ENCODE results near the gene GPR12. TPM values are rescaled to one million over a fixed set of nuclear protein-coding genes. Genes with fewer than 3 reads are reported as not detected.
A peak's percentile ranks its signal among the peaks of the same experiment; 100 is the strongest.

The GPR12 gene
- total and polyA plus RNA-seq, 2 experiments from 2014 or later = 0.13 TPM; not detected in 1

DNA sequence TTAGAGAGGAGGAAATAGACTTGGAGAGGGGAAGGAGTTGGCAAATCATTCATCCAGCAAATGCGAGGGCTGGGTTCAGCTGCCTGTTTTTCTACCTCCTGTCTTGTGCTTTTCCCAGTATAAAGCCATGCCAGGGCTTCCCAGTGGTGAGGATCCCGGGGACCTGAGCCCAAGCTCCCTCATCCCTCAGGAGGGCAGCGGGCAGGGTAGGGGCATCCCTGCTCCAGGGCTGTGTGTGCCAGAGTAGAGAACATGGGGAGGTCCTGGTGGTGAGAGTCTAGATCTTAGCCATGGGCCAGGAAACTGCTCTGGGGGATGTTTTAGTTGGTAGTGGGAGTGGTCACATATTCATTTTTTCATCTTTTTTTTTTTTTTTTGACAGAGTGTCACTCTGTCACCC is 43.6 kb downstream of the GPR12 start:
- Histone ChIP-seq H3K4me3 (no peak overlapping the region), H3K4me2 (no peak overlapping the region), H3K4me1 (ENCODE audit: insufficient read depth) (no peaks in the 10 kb centered on the region), H3K9me2 (ENCODE audit: insufficient read depth) (no peaks in the 10 kb centered on the region), H3F3A (replicated peaks; ENCODE audit: low read depth) (no peaks in the 10 kb centered on the region), H3K27ac (ENCODE audit: low read depth) (no peak overlapping the region), H3K79me2 (replicated peaks; ENCODE audit: insufficient read depth) (no peaks in the 10 kb centered on the region), H3K27me3 (ENCODE audit: insufficient read depth) (no peaks in the 10 kb centered on the region), H4K20me1 (replicated peaks; ENCODE audit: insufficient read depth) (no peaks in the 10 kb centered on the region), H3K36me3 (ENCODE audit: insufficient read depth) (no peaks in the 10 kb centered on the region), H2AFZ (peak overlapping the region; percentile 52; the same call in 1 of the 2 replicates)
- Mint-ChIP-seq H3K9me3 (peaks cover 16% of the 10 kb centered on the region), H3K36me3 (ENCODE audit: low read depth) (peaks cover 7% of the 10 kb centered on the region), H3K27ac (no peak overlapping the region), H3K27me3 (ENCODE audit: insufficient read depth, low read depth, poor library complexity) (peaks cover 5% of the 10 kb centered on the region), H3K4me1 (no peaks in the 10 kb centered on the region), H3K4me3 (no peak overlapping the region)
- ATAC-seq (no peak), DNase-seq (ENCODE audit: low spot score) (no peak)
- TF ChIP-seq EZH2phosphoT487 (IDR thresholded peaks at IDR 0.05; ENCODE audit: unreplicated experiment) = no peak
- TF ChIP-seq EZH2 (IDR thresholded peaks at IDR 0.05; ENCODE audit: low read depth, unreplicated experiment) = no peak
- TF ChIP-seq STAT1 (IDR thresholded peaks at IDR 0.05; ENCODE audit: unreplicated experiment) = no peak
- TF ChIP-seq ZNF331 (CRISPR knock-in tag; IDR thresholded peaks at IDR 0.05; ENCODE audit: low read depth) = no peak
- TF ChIP-seq, protein P1, sequence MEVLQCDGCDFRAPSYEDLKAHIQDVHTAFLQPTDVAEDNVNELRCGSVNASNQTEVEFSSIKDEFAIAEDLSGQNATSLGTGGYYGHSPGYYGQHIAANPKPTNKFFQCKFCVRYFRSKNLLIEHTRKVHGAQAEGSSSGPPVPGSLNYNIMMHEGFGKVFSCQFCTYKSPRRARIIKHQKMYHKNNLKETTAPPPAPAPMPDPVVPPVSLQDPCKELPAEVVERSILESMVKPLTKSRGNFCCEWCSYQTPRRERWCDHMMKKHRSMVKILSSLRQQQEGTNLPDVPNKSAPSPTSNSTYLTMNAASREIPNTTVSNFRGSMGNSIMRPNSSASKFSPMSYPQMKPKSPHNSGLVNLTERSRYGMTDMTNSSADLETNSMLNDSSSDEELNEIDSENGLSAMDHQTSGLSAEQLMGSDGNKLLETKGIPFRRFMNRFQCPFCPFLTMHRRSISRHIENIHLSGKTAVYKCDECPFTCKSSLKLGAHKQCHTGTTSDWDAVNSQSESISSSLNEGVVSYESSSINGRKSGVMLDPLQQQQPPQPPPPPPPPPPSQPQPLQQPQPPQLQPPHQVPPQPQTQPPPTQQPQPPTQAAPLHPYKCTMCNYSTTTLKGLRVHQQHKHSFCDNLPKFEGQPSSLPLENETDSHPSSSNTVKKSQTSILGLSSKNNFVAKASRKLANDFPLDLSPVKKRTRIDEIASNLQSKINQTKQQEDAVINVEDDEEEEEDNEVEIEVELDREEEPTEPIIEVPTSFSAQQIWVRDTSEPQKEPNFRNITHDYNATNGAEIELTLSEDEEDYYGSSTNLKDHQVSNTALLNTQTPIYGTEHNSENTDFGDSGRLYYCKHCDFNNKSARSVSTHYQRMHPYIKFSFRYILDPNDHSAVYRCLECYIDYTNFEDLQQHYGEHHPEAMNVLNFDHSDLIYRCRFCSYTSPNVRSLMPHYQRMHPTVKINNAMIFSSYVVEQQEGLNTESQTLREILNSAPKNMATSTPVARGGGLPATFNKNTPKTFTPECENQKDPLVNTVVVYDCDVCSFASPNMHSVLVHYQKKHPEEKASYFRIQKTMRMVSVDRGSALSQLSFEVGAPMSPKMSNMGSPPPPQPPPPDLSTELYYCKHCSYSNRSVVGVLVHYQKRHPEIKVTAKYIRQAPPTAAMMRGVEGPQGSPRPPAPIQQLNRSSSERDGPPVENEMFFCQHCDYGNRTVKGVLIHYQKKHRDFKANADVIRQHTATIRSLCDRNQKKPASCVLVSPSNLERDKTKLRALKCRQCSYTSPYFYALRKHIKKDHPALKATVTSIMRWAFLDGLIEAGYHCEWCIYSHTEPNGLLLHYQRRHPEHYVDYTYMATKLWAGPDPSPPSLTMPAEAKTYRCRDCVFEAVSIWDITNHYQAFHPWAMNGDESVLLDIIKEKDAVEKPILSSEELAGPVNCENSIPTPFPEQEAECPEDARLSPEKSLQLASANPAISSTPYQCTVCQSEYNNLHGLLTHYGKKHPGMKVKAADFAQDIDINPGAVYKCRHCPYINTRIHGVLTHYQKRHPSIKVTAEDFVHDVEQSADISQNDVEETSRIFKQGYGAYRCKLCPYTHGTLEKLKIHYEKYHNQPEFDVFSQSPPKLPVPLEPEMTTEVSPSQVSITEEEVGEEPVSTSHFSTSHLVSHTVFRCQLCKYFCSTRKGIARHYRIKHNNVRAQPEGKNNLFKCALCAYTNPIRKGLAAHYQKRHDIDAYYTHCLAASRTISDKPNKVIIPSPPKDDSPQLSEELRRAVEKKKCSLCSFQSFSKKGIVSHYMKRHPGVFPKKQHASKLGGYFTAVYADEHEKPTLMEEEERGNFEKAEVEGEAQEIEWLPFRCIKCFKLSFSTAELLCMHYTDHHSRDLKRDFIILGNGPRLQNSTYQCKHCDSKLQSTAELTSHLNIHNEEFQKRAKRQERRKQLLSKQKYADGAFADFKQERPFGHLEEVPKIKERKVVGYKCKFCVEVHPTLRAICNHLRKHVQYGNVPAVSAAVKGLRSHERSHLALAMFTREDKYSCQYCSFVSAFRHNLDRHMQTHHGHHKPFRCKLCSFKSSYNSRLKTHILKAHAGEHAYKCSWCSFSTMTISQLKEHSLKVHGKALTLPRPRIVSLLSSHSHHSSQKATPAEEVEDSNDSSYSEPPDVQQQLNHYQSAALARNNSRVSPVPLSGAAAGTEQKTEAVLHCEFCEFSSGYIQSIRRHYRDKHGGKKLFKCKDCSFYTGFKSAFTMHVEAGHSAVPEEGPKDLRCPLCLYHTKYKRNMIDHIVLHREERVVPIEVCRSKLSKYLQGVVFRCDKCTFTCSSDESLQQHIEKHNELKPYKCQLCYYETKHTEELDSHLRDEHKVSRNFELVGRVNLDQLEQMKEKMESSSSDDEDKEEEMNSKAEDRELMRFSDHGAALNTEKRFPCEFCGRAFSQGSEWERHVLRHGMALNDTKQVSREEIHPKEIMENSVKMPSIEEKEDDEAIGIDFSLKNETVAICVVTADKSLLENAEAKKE (CRISPR knock-in tag; IDR thresholded peaks at IDR 0.05) = no peak
- no peak for TF ChIP-seq CTCF (conservative IDR thresholded peaks at IDR 0.05; ENCODE audit: low read depth in 2 of 2)
- TF ChIP-seq NANOG (IDR thresholded peaks at IDR 0.05; ENCODE audit: borderline replicate concordance) = no peak
- TF ChIP-seq ETS1 (IDR thresholded peaks at IDR 0.05) = no peak
- TF ChIP-seq CREB1 (CRISPR knock-in tag; IDR thresholded peaks at IDR 0.05; ENCODE audit: low read depth) = no peak
- TF ChIP-seq POLR2AphosphoS5 (IDR thresholded peaks at IDR 0.05; ENCODE audit: low read depth) = no peak
- TF ChIP-seq REST (IDR thresholded peaks at IDR 0.05; ENCODE audit: unreplicated experiment) = no peak
- no peak for TF ChIP-seq JUNB (IDR thresholded peaks at IDR 0.05; ENCODE audit: unreplicated experiment)
- TF ChIP-seq ZNF114 (CRISPR knock-in tag; IDR thresholded peaks at IDR 0.05) = no peak

All from GM23338 (cell line).